ENCODE results near the gene EPO.

DNA sequence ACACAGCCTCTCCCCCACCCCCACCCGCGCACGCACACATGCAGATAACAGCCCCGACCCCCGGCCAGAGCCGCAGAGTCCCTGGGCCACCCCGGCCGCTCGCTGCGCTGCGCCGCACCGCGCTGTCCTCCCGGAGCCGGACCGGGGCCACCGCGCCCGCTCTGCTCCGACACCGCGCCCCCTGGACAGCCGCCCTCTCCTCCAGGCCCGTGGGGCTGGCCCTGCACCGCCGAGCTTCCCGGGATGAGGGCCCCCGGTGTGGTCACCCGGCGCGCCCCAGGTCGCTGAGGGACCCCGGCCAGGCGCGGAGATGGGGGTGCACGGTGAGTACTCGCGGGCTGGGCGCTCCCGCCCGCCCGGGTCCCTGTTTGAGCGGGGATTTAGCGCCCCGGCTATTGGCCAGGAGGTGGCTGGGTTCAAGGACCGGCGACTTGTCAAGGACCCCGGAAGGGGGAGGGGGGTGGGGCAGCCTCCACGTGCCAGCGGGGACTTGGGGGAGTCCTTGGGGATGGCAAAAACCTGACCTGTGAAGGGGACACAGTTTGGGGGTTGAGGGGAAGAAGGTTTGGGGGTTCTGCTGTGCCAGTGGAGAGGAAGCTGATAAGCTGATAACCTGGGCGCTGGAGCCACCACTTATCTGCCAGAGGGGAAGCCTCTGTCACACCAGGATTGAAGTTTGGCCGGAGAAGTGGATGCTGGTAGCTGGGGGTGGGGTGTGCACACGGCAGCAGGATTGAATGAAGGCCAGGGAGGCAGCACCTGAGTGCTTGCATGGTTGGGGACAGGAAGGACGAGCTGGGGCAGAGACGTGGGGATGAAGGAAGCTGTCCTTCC, 620 bp downstream of the EPO start:
- TF ChIP-seq, protein P1, sequence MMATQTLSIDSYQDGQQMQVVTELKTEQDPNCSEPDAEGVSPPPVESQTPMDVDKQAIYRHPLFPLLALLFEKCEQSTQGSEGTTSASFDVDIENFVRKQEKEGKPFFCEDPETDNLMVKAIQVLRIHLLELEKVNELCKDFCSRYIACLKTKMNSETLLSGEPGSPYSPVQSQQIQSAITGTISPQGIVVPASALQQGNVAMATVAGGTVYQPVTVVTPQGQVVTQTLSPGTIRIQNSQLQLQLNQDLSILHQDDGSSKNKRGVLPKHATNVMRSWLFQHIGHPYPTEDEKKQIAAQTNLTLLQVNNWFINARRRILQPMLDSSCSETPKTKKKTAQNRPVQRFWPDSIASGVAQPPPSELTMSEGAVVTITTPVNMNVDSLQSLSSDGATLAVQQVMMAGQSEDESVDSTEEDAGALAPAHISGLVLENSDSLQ (IDR thresholded peaks at IDR 0.05), result no peak
- TF ChIP-seq FOXK2 (IDR thresholded peaks at IDR 0.05) (no peak), TARDBP (IDR thresholded peaks at IDR 0.05) (no peak), SUZ12 (IDR thresholded peaks at IDR 0.05) (no peak), FOXM1 (IDR thresholded peaks at IDR 0.05; ENCODE audit: borderline replicate concordance) (no peak)

All from HEK293T (cell line).